ENCODE results near the gene FLNB. TPM values are rescaled to one million over a fixed set of nuclear protein-coding genes. Genes with fewer than 3 reads are reported as not detected.

FLNB gene
- total and polyA plus RNA-seq, 2 of the 4 experiments (the other 2 are of a cell fraction) = 78.0 to 136 TPM

GRCh38 chr3:58098531-58098930, 90.3 kb downstream of the FLNB start:
- no peak overlapping the region for H3K14ac ChIP-seq (replicated peaks; ENCODE audit: low read depth, low read length)
- H2AFZ ChIP-seq (replicated peaks; ENCODE audit: low read length, poor library complexity) = no peak overlapping the region
- no peak overlapping the region for H3K9ac ChIP-seq (ENCODE audit: low read depth, low read length)
- H4K91ac ChIP-seq (ENCODE audit: insufficient read depth, low read depth, low read length) = no peak overlapping the region
- H3K56ac ChIP-seq (ENCODE audit: extremely low read depth, insufficient read depth, low read length) = no peak overlapping the region
- no peak for DNase-seq
- no peak overlapping the region for H4K5ac ChIP-seq (ENCODE audit: low read depth, low read length)
- peaks cover 63% of the 10 kb centered on the region for H3K36me3 ChIP-seq (ENCODE audit: control insufficient read depth, insufficient read depth, low read length)
- no peak overlapping the region for H2AK9ac ChIP-seq (replicated peaks; ENCODE audit: low read depth, low read length, poor library complexity)
- 100% methylated on average over 4 of the region's 8 CpGs; no CpG with 5 or more reads in 1 of the 2 experiments for WGBS, 2 experiments (ENCODE audit: extremely low coverage in 2 of 2, insufficient read length in 1 of 2)
- H2BK15ac ChIP-seq (ENCODE audit: low read depth, low read length) = no peak overlapping the region
- no peak overlapping the region for H3K4me3 ChIP-seq (ENCODE audit: insufficient read depth, low read depth, low read length)
- TF ChIP-seq CTCF (conservative IDR thresholded peaks at IDR 0.05; ENCODE audit: low read depth, low read length) (no peak), CHD1 (IDR thresholded peaks at IDR 0.05; ENCODE audit: low read depth, low read length) (no peak), RFX5 (IDR thresholded peaks at IDR 0.05; ENCODE audit: low read depth, low read length) (no peak), RAD21 (IDR thresholded peaks at IDR 0.05; ENCODE audit: low read length) (no peak)
- no TSS peak for BruUV-seq (replicated peaks)
- no peak overlapping the region for H3K18ac ChIP-seq (ENCODE audit: low read depth, low read length)
- no peak overlapping the region for H2BK5ac ChIP-seq (ENCODE audit: low read depth, low read length, poor library complexity, severe bottlenecking)
- no peak overlapping the region for H2BK120ac ChIP-seq (ENCODE audit: low read depth, low read length)
- H4K20me1 ChIP-seq (ENCODE audit: insufficient read depth, low read length) = peaks cover 15% of the 10 kb centered on the region; the same call in 1 of the 2 replicates
- in situ Hi-C loops (cut with MboI; ENCODE audit: low sequenced_read_pairs) (loop anchor here (10.0 kb wide), 1 partner anchor 234 kb away; no protein-coding TSS in a partner anchor), dilution Hi-C loops (cut with HindIII; ENCODE audit: low sequenced_read_pairs, unreplicated experiment) (no loop called here), intact Hi-C loops (cut with micrococcal nuclease) (no loop called here)
- ATAC-seq (ENCODE audit: low read depth) = no peak
- H3K9me3 ChIP-seq (ENCODE audit: control insufficient read depth, insufficient read depth, low read length) = no peaks in the 10 kb centered on the region
- no peak overlapping the region for H3K4me2 ChIP-seq (ENCODE audit: low read depth, low read length)
- no peak overlapping the region for H2AK5ac ChIP-seq (ENCODE audit: low read depth, low read length)
- no peak overlapping the region for H4K8ac ChIP-seq (ENCODE audit: low read depth in 2 of 2, low read length in 2 of 2)
- no peaks in the 10 kb centered on the region; the same call in 1 of the 2 replicates for H3K4me1 ChIP-seq (ENCODE audit: control insufficient read depth, insufficient read depth, low read length)
- ChIA-PET CTCF (no interaction called here), POLR2A (ENCODE audit: unreplicated experiment) (no interaction called here)
- H3K27ac ChIP-seq (ENCODE audit: insufficient read depth, low read length) = no peak overlapping the region
- no peak overlapping the region for H3K4ac ChIP-seq (ENCODE audit: low read depth, low read length)
- H3K23ac ChIP-seq (ENCODE audit: low read depth, low read length) = no peak overlapping the region
- H3K79me1 ChIP-seq (ENCODE audit: low read depth in 1 of 2, low read length in 2 of 2) = peaks cover 62 to 79% of the 10 kb centered on the region in 2 experiments
- H2BK20ac ChIP-seq (ENCODE audit: low read depth, low read length) = no peak overlapping the region
- no peaks in the 10 kb centered on the region for H3K27me3 ChIP-seq (ENCODE audit: control insufficient read depth, insufficient read depth, low read length)
- H3K9me1 ChIP-seq (ENCODE audit: insufficient read depth, low read length) = peaks cover 17% of the 10 kb centered on the region
